ENCODE results near the gene CARHSP1. TPM values are rescaled to one million over a fixed set of nuclear protein-coding genes. Genes with fewer than 3 reads are reported as not detected.
"Not testable (repeated sequence)": the region's sequence is repeated elsewhere in the genome, so short reads cannot be mapped to it uniquely, and the experiment has no call there.

CARHSP1 gene
- polyA plus RNA-seq, 2 of the 4 experiments (the other 2 are of a cell fraction) = 53.9 to 172 TPM

GRCh38 chr16:8803733-8804132 is 65.1 kb downstream of the CARHSP1 start:
- WGBS (ENCODE audit: missing lambda C conversion rate) = 94% methylated on average over 12 of the region's 12 CpGs

More at GRCh38 chr16:8803733-8804132, 65.1 kb downstream of the CARHSP1 start:
- ATAC-seq; DNase-seq (ENCODE audit: low read depth in 1 of 2, low spot score in 1 of 2); H3K27ac ChIP-seq; H3K9me3 ChIP-seq; FAIRE-seq; H3K4me2 ChIP-seq; H3K4me3 ChIP-seq; POLR2A ChIA-PET: not testable (repeated sequence)
- CTCF ChIA-PET = interaction anchor here (0.9 to 1.0 kb wide), 2 partner anchors 8 to 12 kb away, joined by 3 read pairs; no protein-coding TSS in a partner anchor
- peaks cover 15% of the 10 kb centered on the region for H3K4me1 ChIP-seq

Other genes with a start within 250 kb of the CARHSP1 start
- 36.7 and 40.9 TPM in 2 replicates for gene METTL22, start 247.3 kb downstream of the CARHSP1 start, polyA plus RNA-seq (2011; rRNA removed)
- gene METTL22, start 247.3 kb downstream of the CARHSP1 start, polyA plus RNA-seq (2017; fragmentation: RNase III; extraction: RNeasy Plus Mini Kit Qiagen cat#74134 plus additional on column Dnase treatment) = 18.6 to 22.8 TPM (median 21.0 TPM) in 3 replicates
- gene ABAT, start 194.4 kb downstream of the CARHSP1 start, polyA plus RNA-seq (2011; rRNA removed) = 1.2 and 1.3 TPM in 2 replicates
- gene ABAT, start 194.4 kb downstream of the CARHSP1 start, polyA plus RNA-seq (2017; fragmentation: RNase III; extraction: RNeasy Plus Mini Kit Qiagen cat#74134 plus additional on column Dnase treatment) = 0.60 to 0.68 TPM (median 0.66 TPM) in 3 replicates
- 10.9 and 12.1 TPM in 2 replicates for gene TMEM186, start 71.4 kb downstream of the CARHSP1 start, polyA plus RNA-seq (2011; rRNA removed)
- 11.5 to 12.7 TPM (median 12.0 TPM) in 3 replicates for gene TMEM186, start 71.4 kb downstream of the CARHSP1 start, polyA plus RNA-seq (2017; fragmentation: RNase III; extraction: RNeasy Plus Mini Kit Qiagen cat#74134 plus additional on column Dnase treatment)
- gene PMM2, start 71.2 kb downstream of the CARHSP1 start, polyA plus RNA-seq (2011; rRNA removed) = 46.4 and 56.6 TPM in 2 replicates
- gene PMM2, start 71.2 kb downstream of the CARHSP1 start, polyA plus RNA-seq (2017; fragmentation: RNase III; extraction: RNeasy Plus Mini Kit Qiagen cat#74134 plus additional on column Dnase treatment) = 72.4 to 82.3 TPM (median 72.5 TPM) in 3 replicates
- gene LITAFD, start 13.3 kb upstream of the CARHSP1 start, polyA plus RNA-seq (2011; rRNA removed) = not detected in 2 replicates
- not detected in 3 replicates for gene LITAFD, start 13.3 kb upstream of the CARHSP1 start, polyA plus RNA-seq (2017; fragmentation: RNase III; extraction: RNeasy Plus Mini Kit Qiagen cat#74134 plus additional on column Dnase treatment)
- gene USP7, start 94.9 kb upstream of the CARHSP1 start, polyA plus RNA-seq (2011; rRNA removed) = 39.6 and 78.6 TPM in 2 replicates
- gene USP7, start 94.9 kb upstream of the CARHSP1 start, polyA plus RNA-seq (2017; fragmentation: RNase III; extraction: RNeasy Plus Mini Kit Qiagen cat#74134 plus additional on column Dnase treatment) = 65.7 to 66.6 TPM (median 65.9 TPM) in 3 replicates
- 36.9 and 41.8 TPM in 2 replicates for gene HAPSTR1, start 222.6 kb upstream of the CARHSP1 start, polyA plus RNA-seq (2011; rRNA removed)
- 22.4 to 24.4 TPM (median 22.9 TPM) in 3 replicates for gene HAPSTR1, start 222.6 kb upstream of the CARHSP1 start, polyA plus RNA-seq (2017; fragmentation: RNase III; extraction: RNeasy Plus Mini Kit Qiagen cat#74134 plus additional on column Dnase treatment)